H1 (cell line): ENCODE results near the gene ERICH2. TPM values are rescaled to one million over a fixed set of nuclear protein-coding genes. Genes with fewer than 3 reads are reported as not detected.

Experiments used
- CTCF ChIA-PET: fragments of 300-600 bp; sonication (Branson Sonifier 250); formaldehyde crosslinking; loops from one replicate; lab custom pipeline; 2021; ENCODE audit not compliant: partially characterized antibody; lab: Charles Lee
- POLR2A ChIA-PET: fragments of 300-600 bp; sonication (Branson Sonifier 250); formaldehyde crosslinking; loops from one replicate; lab custom pipeline; 2021; ENCODE audit warnings: inconsistent platforms; ENCODE audit not compliant: partially characterized antibody; lab: Charles Lee
- DNase-seq, 2 experiments: peaks; one replicate each; pipeline versions ENCODE4 v3.0.0 to v3.0.0-alpha.2; 2010 to 2022; ENCODE audit warnings: low spot score in 2 of 2, low read depth in 1 of 2, mixed read lengths in 1 of 2
- FAIRE-seq: peaks from 2 replicates; lab custom pipeline; 2011; peaks lifted over from hg19 to GRCh38; lab: Jason Lieb, UNC
- H2AFZ ChIP-seq: 2 replicates; pipeline ENCODE4 v1.8.1; 2012; ENCODE audit warnings: low read length, inconsistent platforms
- H2AK5ac ChIP-seq: 2 replicates; pipeline ENCODE4 v1.6.1; 2013; ENCODE audit warnings: low read depth, low read length
- H2BK120ac ChIP-seq: replicated peaks from 2 replicates; pipeline ENCODE3; 2013; ENCODE audit warnings: low read depth, low read length, inconsistent platforms
- H2BK12ac ChIP-seq: 2 replicates; pipeline ENCODE4 v1.6.1; 2013; ENCODE audit warnings: low read depth, low read length
- H2BK15ac ChIP-seq: 2 replicates; pipeline ENCODE4 v1.6.1; 2013; ENCODE audit warnings: low read length
- H2BK20ac ChIP-seq: 2 replicates; pipeline ENCODE4 v1.6.1; 2013; ENCODE audit warnings: low read length
- H2BK5ac ChIP-seq: 2 replicates; pipeline ENCODE4 v1.6.1; 2013; ENCODE audit warnings: low read depth, low read length
- H3K14ac ChIP-seq: 2 replicates; pipeline ENCODE4 v1.6.1; 2013; ENCODE audit warnings: inconsistent platforms; ENCODE audit not compliant: insufficient read length
- H3K18ac ChIP-seq: 2 replicates; pipeline ENCODE4 v1.6.1; 2013; ENCODE audit warnings: low read length; ENCODE audit errors: extremely low read depth
- H3K23ac ChIP-seq: 2 replicates; pipeline ENCODE4 v1.6.1; 2013; ENCODE audit warnings: inconsistent platforms; ENCODE audit not compliant: insufficient read length
- H3K23me2 ChIP-seq: 2 replicates; pipeline ENCODE4 v1.6.1; 2013; ENCODE audit warnings: low read depth, low read length
- H3K27ac ChIP-seq: 2 replicates; pipeline ENCODE4 v1.6.1; 2011; ENCODE audit warnings: low read depth, low read length, inconsistent platforms
- H3K27me3 ChIP-seq, 4 experiments: replicated peaks in 1 of 4; 1 replicate in 1 of 4; 2 replicates in 3 of 4; pipeline versions ENCODE4 v1.6.1 to v1.8.1; 2011 to 2013; ENCODE audit warnings: low read length in 3 of 4, mild to moderate bottlenecking in 3 of 4, inconsistent platforms in 2 of 4, mixed read lengths in 2 of 4, moderate library complexity in 1 of 4; ENCODE audit not compliant: control insufficient read depth in 3 of 4, insufficient read depth in 3 of 4; ENCODE audit errors: extremely low read depth in 1 of 4
- H3K36me3 ChIP-seq, 4 experiments: 2 replicates each; pipeline versions ENCODE4 v1.6.1 to v1.8.1; 2011 to 2013; ENCODE audit warnings: mild to moderate bottlenecking in 4 of 4, low read length in 3 of 4, moderate library complexity in 2 of 4, control low read depth in 1 of 4, inconsistent platforms in 1 of 4; ENCODE audit not compliant: insufficient read depth in 4 of 4, control insufficient read depth in 2 of 4
- H3K4ac ChIP-seq: replicated peaks from 2 replicates; pipeline ENCODE3; 2013; ENCODE audit warnings: low read length, low read depth, mixed read lengths, inconsistent platforms; ENCODE audit not compliant: insufficient read length
- H3K4me1 ChIP-seq, 4 experiments: replicated peaks in 1 of 4; 1 replicate in 1 of 4; 2 replicates in 3 of 4; pipeline versions ENCODE4 v1.6.1 to v1.8.1; 2011 to 2013; ENCODE audit warnings: low read length in 3 of 4, inconsistent platforms in 2 of 4, mixed read lengths in 1 of 4; ENCODE audit not compliant: insufficient read depth in 4 of 4, control insufficient read depth in 3 of 4
- H3K4me2 ChIP-seq, 2 experiments: 2 replicates each; pipeline versions ENCODE4 v1.6.1 to v1.8.1; 2011 to 2013; ENCODE audit warnings: low read depth in 2 of 2, low read length in 2 of 2, control low read depth in 1 of 2, inconsistent platforms in 1 of 2, mild to moderate bottlenecking in 1 of 2; ENCODE audit not compliant: insufficient read depth in 1 of 2
- H3K4me3 ChIP-seq, 4 experiments: fragments of 200-600, 300-600 bp in 1 of 4; sonication (generic), shearing (Covaris generic), sonication (Bioruptor Twin) in 1 of 4; 2 replicates each; pipeline versions ENCODE4 v1.5.1 to v1.8.1; 2011 to 2016; ENCODE audit warnings: low read length in 4 of 4, low read depth in 3 of 4, control low read depth in 2 of 4, inconsistent platforms in 2 of 4, mild to moderate bottlenecking in 2 of 4, mixed read lengths in 1 of 4, moderate library complexity in 1 of 4; ENCODE audit not compliant: insufficient read depth in 2 of 4; ENCODE audit errors: extremely low read depth in 1 of 4
- H3K56ac ChIP-seq: replicated peaks from 2 replicates; pipeline ENCODE3; 2013; ENCODE audit warnings: low read depth, mild to moderate bottlenecking, mixed read lengths, low read length, inconsistent platforms; ENCODE audit not compliant: insufficient read length
- H3K79me1 ChIP-seq: 2 replicates; pipeline ENCODE4 v1.6.1; 2013; ENCODE audit warnings: low read depth, low read length, control low read depth
- H3K79me2 ChIP-seq, 2 experiments: 2 replicates each; pipeline versions ENCODE4 v1.6.1 to v1.8.1; 2012 to 2013; ENCODE audit warnings: low read length in 2 of 2, mild to moderate bottlenecking in 2 of 2, inconsistent platforms in 1 of 2; ENCODE audit not compliant: insufficient read depth in 2 of 2, control insufficient read depth in 1 of 2
- H3K9ac ChIP-seq, 4 experiments: replicated peaks in 1 of 4; 1 replicate in 1 of 4; 2 replicates in 3 of 4; pipeline versions ENCODE4 v1.6.1 to v1.8.1; 2011 to 2013; ENCODE audit warnings: low read depth in 3 of 4, low read length in 3 of 4, control low read depth in 2 of 4, mild to moderate bottlenecking in 2 of 4, moderate library complexity in 2 of 4, inconsistent platforms in 1 of 4; ENCODE audit errors: extremely low read depth in 1 of 4
- H3K9me3 ChIP-seq, 2 experiments: 2 replicates each; pipeline versions ENCODE4 v1.6.1 to v1.8.1; 2012 to 2013; ENCODE audit warnings: mild to moderate bottlenecking in 2 of 2, moderate library complexity in 2 of 2, control low read depth in 1 of 2, inconsistent platforms in 1 of 2, low read depth in 1 of 2, low read length in 1 of 2, mixed read lengths in 1 of 2; ENCODE audit not compliant: insufficient read depth in 2 of 2
- H4K20me1 ChIP-seq, 2 experiments: replicated peaks in 1 of 2; 2 replicates each; pipeline versions ENCODE3 to v1.8.1; 2011 to 2013; ENCODE audit warnings: inconsistent platforms in 2 of 2, low read length in 2 of 2, mild to moderate bottlenecking in 1 of 2; ENCODE audit not compliant: insufficient read depth in 2 of 2, control insufficient read depth in 1 of 2
- H4K5ac ChIP-seq: 2 replicates; pipeline ENCODE4 v1.6.1; 2013; ENCODE audit warnings: low read length, low read depth, mixed read lengths, inconsistent platforms; ENCODE audit not compliant: insufficient read length
- H4K8ac ChIP-seq: 2 replicates; pipeline ENCODE4 v1.8.0; 2013; ENCODE audit warnings: mild to moderate bottlenecking, moderate library complexity, low read length, inconsistent platforms; ENCODE audit not compliant: insufficient read depth; ENCODE audit errors: extremely low read depth
- H4K91ac ChIP-seq: replicated peaks from 2 replicates; pipeline ENCODE3; 2013; ENCODE audit warnings: low read length, mixed read lengths, inconsistent platforms; ENCODE audit not compliant: insufficient read length
- CEBPB ChIP-seq: IDR thresholded peaks from 2 replicates; pipeline ENCODE4 v1.6.1; 2012; ENCODE audit warnings: low read depth, low read length
- RBBP5 ChIP-seq: IDR thresholded peaks from 2 replicates; pipeline ENCODE4 v1.7.1; 2012; ENCODE audit warnings: low read depth, mild to moderate bottlenecking, inconsistent platforms, low read length, moderate library complexity, borderline replicate concordance
- WGBS, 2 experiments: shearing (Covaris generic) in 1 of 2; methylation state at CpG; one replicate each; pipeline versions ENCODE4 v1.1.6 to v1.1.7; 2013 to 2015; ENCODE audit warnings: low lambda C conversion rate in 2 of 2, mixed read lengths in 2 of 2, inconsistent platforms in 1 of 2, low coverage in 1 of 2, missing lambda C conversion rate in 1 of 2; ENCODE audit not compliant: insufficient replicate concordance in 2 of 2, insufficient coverage in 1 of 2, insufficient read length in 1 of 2; ENCODE audit errors: extremely low coverage in 1 of 2, missing lambda C conversion rate in 1 of 2; 5-methylcytosine and 5-hydroxymethylcytosine counted together
- polyA plus RNA-seq, 7 experiments: library from polyadenylated mRNA; depleted of rRNA in 3 of 7; stranded (reverse) in 5 of 7; unstranded in 2 of 7; fragments of >200 nt in 5 of 7; fragments of 200-250 nt in 2 of 7; gene quantifications; 1 replicate in 5 of 7; 2 replicates in 1 of 7; 4 replicates in 1 of 7; pipeline versions ENCODE4 v1.2.1 to v1.2.3, GENCODE V29; 2011 to 2013; ENCODE audit warnings: missing spikeins in 2 of 7, mixed read lengths in 2 of 7
- total RNA-seq: library from RNA; stranded (reverse); fragmentation: NEBNext Ultra II Directional; extraction: Animal tissue kit (Norgen Biotek cat#: 25700); gene quantifications from 2 replicates; pipeline ENCODE4 v1.2.1, GENCODE V29; 2021
- TF ChIP-seq, protein P1 (sequence below): IDR thresholded peaks from 2 replicates; pipeline ENCODE4 v1.6.1; 2011; ENCODE audit warnings: low read length, improper control_type of control experiment

The ERICH2 gene
- total and polyA plus RNA-seq, 2 of the 8 experiments (the other 6 are each of a cell fraction or from before 2014, with no cell fraction given): 0.20 to 2.1 TPM

DNA sequence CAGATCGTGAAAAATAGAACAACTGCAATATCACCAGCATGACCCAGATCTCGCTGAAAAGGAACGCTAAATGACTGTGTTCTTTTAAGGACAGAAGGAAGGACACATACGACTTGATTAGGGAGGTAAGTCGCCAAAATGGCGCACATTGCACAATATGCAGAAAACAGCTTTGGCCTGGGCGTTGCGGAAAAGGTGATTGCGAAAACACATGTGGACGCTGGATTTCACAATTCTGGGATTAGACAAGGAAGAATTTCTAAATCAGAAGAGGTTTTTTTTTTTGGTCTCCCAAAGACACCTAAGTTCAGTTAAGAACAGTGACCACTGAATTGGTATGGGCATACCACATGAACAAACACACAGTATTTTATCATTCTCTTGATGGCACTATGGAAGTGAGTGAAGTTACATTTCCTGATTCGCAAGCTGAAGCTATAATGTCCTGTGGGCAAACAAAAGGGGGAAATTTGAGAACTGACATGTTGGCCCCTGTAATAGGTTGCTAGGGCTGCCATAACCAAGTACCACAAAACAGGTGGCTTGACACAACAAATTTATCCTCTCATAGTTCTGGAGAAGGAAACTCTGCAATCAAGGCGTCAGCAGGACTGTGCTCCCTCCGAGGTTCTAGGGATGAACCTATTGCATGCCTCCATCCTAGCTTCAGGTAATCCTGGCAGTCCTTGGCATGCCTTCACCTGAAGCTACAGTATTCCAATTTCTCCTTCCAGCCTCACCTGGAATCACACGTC, 25.8 kb upstream of the ERICH2 start:
- DNase-seq: no peak
- Histone ChIP-seq H3K9me3 (no peaks in the 10 kb centered on the region), H3K27ac (no peak overlapping the region), H3K14ac (no peak overlapping the region), H3K23ac (no peak overlapping the region), H3K79me1 (no peaks in the 10 kb centered on the region), H3K56ac (no peak overlapping the region), H4K91ac (no peak overlapping the region), H3K18ac (no peak overlapping the region), H2BK12ac (no peak overlapping the region; the same call in 1 of the 2 replicates), H2BK5ac (no peak overlapping the region), H4K5ac (no peak overlapping the region), H4K20me1 (no peaks in the 10 kb centered on the region), H3K27me3 (no peaks in the 10 kb centered on the region), H2BK20ac (no peak overlapping the region), H3K23me2 (no peaks in the 10 kb centered on the region; the same call in 1 of the 2 replicates), H3K79me2 (no peaks in the 10 kb centered on the region), H3K4me1 (no peaks in the 10 kb centered on the region), H2AFZ (no peak overlapping the region), H3K4me3 (no peak overlapping the region), H2BK120ac (no peak overlapping the region), H3K4ac (peak overlapping the region; percentile 44), H3K36me3 (no peaks in the 10 kb centered on the region), H3K9ac (no peak overlapping the region), H2AK5ac (no peak overlapping the region), H3K4me2 (no peak overlapping the region), H4K8ac (no peak overlapping the region), H2BK15ac (0 out of 2 replicates have a peak overlapping the region, but pooled peaks have one; percentile 53)
- ChIA-PET POLR2A (interaction anchor here (0.7 kb wide), 1 partner anchor 19 kb away, joined by 3 read pairs; no protein-coding TSS in a partner anchor), CTCF (no interaction called here)
- FAIRE-seq: no peak
- TF ChIP-seq RBBP5: no peak
- TF ChIP-seq, protein P1, sequence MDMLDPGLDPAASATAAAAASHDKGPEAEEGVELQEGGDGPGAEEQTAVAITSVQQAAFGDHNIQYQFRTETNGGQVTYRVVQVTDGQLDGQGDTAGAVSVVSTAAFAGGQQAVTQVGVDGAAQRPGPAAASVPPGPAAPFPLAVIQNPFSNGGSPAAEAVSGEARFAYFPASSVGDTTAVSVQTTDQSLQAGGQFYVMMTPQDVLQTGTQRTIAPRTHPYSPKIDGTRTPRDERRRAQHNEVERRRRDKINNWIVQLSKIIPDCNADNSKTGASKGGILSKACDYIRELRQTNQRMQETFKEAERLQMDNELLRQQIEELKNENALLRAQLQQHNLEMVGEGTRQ: no peak
- peak; percentile 72; the same call in 1 of the 2 replicates for TF ChIP-seq CEBPB
- 89% methylated on average over 14 of the region's 14 CpGs; no CpG with 5 or more reads in 1 of the 2 experiments for WGBS, 2 experiments
